Nephron progenitor cell (in vitro differentiated cells): ENCODE data around the gene ANKRD6.

ENCODE experiments used
- DNase-seq: peaks from one replicate; pipeline ENCODE4 v3.0.0; 2021
- H3K27ac Mint-ChIP-seq: 2 replicates; pipeline ENCODE4 v1.8.0; 2021; ENCODE audit warnings: mild to moderate bottlenecking, moderate library complexity, mixed read lengths
- H3K27me3 Mint-ChIP-seq: 2 replicates; pipeline ENCODE4 v1.8.0; 2021; ENCODE audit warnings: mild to moderate bottlenecking, low read depth, mixed read lengths; ENCODE audit not compliant: poor library complexity
- H3K36me3 Mint-ChIP-seq: 2 replicates; pipeline ENCODE4 v1.8.0; 2021; ENCODE audit warnings: low read depth, mixed read lengths
- H3K4me1 Mint-ChIP-seq: 2 replicates; pipeline ENCODE4 v1.8.0; 2021; ENCODE audit warnings: mixed read lengths
- H3K4me3 Mint-ChIP-seq: 2 replicates; pipeline ENCODE4 v1.8.0; 2021; ENCODE audit warnings: mild to moderate bottlenecking, moderate library complexity, mixed read lengths
- H3K9me3 Mint-ChIP-seq: 2 replicates; pipeline ENCODE4 v1.8.0; 2021; ENCODE audit warnings: mild to moderate bottlenecking, moderate library complexity, mixed read lengths
- TF ChIP-seq, protein P1 (sequence below): fragments of 200-600 bp; sonication (generic); IDR thresholded peaks from 2 replicates; pipeline ENCODE4 v1.5.0; 2021; ENCODE audit warnings: antibody characterized with exemption

Gene ANKRD6

DNA sequence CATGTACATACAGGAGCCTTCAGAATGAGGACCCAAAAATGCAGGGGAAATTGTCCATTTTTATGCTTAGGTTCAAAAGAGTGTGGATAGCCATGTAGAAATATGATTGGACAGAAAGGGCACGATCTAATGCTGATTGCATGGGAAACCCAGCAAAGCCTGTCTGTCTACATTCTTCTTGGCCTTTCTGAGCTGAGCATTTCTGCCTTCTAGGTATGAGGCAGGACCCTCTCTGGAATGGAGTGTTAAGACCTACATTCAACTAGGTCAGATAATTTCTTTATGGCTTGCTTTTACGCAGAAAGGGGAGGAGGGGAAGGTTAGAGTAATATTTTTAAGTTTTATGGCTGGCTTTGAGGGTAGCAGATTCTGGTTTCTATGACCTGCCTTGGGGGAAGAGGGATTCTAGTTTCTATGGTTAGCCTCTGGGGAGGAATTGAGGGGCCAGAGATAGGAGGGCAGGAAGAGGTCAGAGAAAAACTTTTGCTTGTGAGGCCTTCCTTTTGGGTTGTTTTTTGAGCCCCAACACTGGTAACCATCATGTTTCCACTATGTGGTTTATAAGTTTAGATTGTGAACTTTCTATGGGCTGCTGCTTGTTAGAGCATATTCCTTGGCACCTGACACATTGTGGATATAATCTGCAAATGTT, 142.1 kb downstream of the ANKRD6 start:
- H3K4me1 Mint-ChIP-seq = peaks cover 47% of the 10 kb centered on the region
- peak overlapping the region; percentile 13 for H3K4me3 Mint-ChIP-seq
- H3K9me3 Mint-ChIP-seq = no peaks in the 10 kb centered on the region
- peaks cover 7% of the 10 kb centered on the region for H3K27me3 Mint-ChIP-seq
- no peak for DNase-seq
- peaks cover 37% of the 10 kb centered on the region for H3K36me3 Mint-ChIP-seq
- TF ChIP-seq, protein P1, sequence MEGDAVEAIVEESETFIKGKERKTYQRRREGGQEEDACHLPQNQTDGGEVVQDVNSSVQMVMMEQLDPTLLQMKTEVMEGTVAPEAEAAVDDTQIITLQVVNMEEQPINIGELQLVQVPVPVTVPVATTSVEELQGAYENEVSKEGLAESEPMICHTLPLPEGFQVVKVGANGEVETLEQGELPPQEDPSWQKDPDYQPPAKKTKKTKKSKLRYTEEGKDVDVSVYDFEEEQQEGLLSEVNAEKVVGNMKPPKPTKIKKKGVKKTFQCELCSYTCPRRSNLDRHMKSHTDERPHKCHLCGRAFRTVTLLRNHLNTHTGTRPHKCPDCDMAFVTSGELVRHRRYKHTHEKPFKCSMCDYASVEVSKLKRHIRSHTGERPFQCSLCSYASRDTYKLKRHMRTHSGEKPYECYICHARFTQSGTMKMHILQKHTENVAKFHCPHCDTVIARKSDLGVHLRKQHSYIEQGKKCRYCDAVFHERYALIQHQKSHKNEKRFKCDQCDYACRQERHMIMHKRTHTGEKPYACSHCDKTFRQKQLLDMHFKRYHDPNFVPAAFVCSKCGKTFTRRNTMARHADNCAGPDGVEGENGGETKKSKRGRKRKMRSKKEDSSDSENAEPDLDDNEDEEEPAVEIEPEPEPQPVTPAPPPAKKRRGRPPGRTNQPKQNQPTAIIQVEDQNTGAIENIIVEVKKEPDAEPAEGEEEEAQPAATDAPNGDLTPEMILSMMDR = no peak
- H3K27ac Mint-ChIP-seq = peak overlapping the region; percentile 90

DNA sequence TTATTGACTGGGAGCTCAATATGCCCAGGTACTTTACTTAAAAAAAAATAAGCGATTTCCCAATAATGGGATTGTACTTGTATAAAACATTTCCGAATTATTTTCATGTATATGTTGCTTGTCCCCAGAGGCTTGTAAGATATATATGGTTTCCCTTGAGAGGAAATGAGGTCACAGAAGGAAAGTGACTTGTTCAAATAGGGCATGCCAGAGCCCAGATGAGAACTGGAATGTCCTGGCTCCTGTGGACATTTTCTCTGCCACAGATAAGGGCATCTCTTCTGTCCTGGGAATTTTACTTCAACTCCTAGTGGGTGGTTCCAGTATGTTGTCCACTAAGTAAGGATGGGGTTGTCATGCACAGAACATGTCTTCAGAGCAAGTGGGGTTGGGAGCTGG, 142.6 kb downstream of the ANKRD6 start:
- Mint-ChIP-seq H3K36me3 (peaks cover 33% of the 10 kb centered on the region), H3K9me3 (no peaks in the 10 kb centered on the region), H3K4me3 (peak overlapping the region; percentile 13), H3K27me3 (peaks cover 8% of the 10 kb centered on the region), H3K4me1 (peaks cover 50% of the 10 kb centered on the region), H3K27ac (peak overlapping the region; percentile 90)
- DNase-seq = no peak
- TF ChIP-seq, protein P1 = no peak

DNA sequence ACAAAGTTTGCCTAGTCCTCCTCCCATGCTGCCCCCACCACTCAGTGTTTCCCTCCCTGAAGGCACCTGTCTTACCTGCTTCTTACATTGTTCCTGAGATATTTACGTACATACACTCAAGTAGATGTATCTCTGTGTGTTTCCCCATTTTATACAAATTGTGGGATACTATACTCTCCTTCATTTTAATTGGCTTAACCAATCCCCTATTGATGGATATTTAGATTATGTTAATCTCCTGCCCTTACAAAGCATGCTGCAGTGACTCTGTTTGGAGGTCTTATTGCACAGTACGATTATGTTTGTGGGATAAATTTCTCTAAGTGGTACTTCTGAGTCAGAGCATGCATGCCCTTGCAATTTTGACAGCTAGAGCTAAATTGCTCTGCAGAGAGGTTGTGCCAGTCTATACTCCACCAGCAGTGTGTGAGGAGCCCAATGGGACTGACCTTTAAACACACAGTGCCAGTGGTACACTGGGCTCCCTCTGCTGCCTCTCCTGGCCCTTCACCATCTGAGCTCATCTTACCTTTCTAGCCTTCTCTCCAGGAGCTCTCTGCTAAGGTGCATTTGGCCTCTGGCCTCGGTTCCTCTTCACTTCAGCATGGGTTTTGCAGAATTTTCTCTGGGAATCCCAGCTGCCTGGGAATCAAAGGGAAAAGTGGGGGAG, 148.2 kb downstream of the ANKRD6 start:
- TF ChIP-seq, protein P1 = no peak
- DNase-seq = no peak
- Mint-ChIP-seq H3K4me1 (peaks cover 64% of the 10 kb centered on the region), H3K4me3 (no peak overlapping the region), H3K27ac (no peak overlapping the region), H3K9me3 (no peaks in the 10 kb centered on the region), H3K27me3 (peaks cover 11% of the 10 kb centered on the region), H3K36me3 (peaks cover 5% of the 10 kb centered on the region)

- TF ChIP-seq, protein P1 = no peak
- H3K36me3 Mint-ChIP-seq = peaks cover 2% of the 10 kb centered on the region
- H3K4me3 Mint-ChIP-seq = no peak overlapping the region
- H3K27ac Mint-ChIP-seq = no peak overlapping the region
- H3K9me3 Mint-ChIP-seq = no peaks in the 10 kb centered on the region
- no peak for DNase-seq
- H3K27me3 Mint-ChIP-seq = peaks cover 10% of the 10 kb centered on the region
- H3K4me1 Mint-ChIP-seq = peaks cover 58% of the 10 kb centered on the region
These were observed 148.7 kb downstream of the ANKRD6 start for GRCh38 chr6:89581689-89582088.

GRCh38 chr6:89582669-89583325, 149.8 kb downstream of the ANKRD6 start:
- TF ChIP-seq, protein P1 = no peak
- peaks cover 51% of the 10 kb centered on the region for H3K4me1 Mint-ChIP-seq
- no peaks in the 10 kb centered on the region for H3K9me3 Mint-ChIP-seq
- no peak for DNase-seq
- H3K36me3 Mint-ChIP-seq = no peaks in the 10 kb centered on the region
- peaks cover 8% of the 10 kb centered on the region for H3K27me3 Mint-ChIP-seq
- no peak overlapping the region for H3K4me3 Mint-ChIP-seq
- H3K27ac Mint-ChIP-seq = no peak overlapping the region
